ENCODE measurements around the gene USPL1. TPM values are rescaled to one million over a fixed set of nuclear protein-coding genes. Genes with fewer than 3 reads are reported as not detected.

USPL1 gene
- total RNA-seq, 4 donors from 2014 or later, result 14.4 to 28.4 (median 21.8) TPM

DNA sequence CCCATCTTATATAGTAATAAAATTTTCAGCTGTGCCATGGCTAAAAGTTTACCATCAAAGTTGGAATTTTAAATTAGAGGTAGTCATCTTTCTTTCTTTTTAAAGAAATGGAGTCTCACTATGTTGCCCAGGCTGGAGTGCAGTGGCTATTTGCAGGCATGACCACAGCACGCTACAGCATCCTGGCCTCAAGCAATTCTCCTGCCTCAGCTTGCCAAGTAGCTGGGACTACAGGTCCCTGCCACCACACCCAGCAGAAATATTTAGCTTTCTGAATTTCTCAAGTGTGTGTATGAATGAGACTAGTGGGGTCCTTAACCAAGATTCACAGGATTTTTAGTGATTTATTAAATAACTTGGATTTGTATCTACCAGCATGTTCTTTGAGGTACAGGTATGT is 30.5 kb upstream of the USPL1 start:
- Histone ChIP-seq H3K4me3 (no peak overlapping the region), H3K27ac (no peak overlapping the region), H3K4me1 (peaks cover 3% of the 10 kb centered on the region), H3K36me3 (no peaks in the 10 kb centered on the region), H3K9me3 (no peaks in the 10 kb centered on the region), H3K27me3 (no peaks in the 10 kb centered on the region)
- no peak for TF ChIP-seq POLR2A (IDR thresholded peaks at IDR 0.05)
- no peak for TF ChIP-seq CTCF (IDR thresholded peaks at IDR 0.05)
- no peak for TF ChIP-seq EP300 (IDR thresholded peaks at IDR 0.05)
- no peak for TF ChIP-seq POLR2AphosphoS5 (IDR thresholded peaks at IDR 0.05)
- 50% methylated on average over 1 of the region's 1 CpG for WGBS
- DNase-seq (ENCODE audit: low spot score in 2 of 2), result no peak

DNA sequence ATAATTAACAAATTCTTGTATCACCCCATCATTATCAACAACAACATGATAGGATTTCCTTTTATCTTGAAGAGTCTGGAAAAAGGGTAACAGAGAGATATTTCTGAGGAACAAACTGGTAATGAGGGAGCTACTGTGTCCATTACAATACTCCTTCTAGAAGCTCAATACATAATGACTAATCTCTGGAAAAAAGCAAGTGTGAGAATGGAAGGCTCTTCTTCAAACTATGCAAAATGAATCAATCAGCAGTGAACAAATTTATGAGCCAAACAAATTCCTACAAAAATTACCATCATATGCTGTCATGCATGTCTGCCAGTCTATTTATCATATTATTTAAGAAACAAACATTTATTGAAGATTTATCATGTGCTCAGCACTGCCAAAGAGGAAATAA is 30.0 kb upstream of the USPL1 start:
- no peak for DNase-seq (ENCODE audit: low spot score in 2 of 2)
- Histone ChIP-seq H3K36me3 (no peaks in the 10 kb centered on the region), H3K27me3 (no peaks in the 10 kb centered on the region), H3K27ac (no peak overlapping the region), H3K4me1 (peaks cover 3% of the 10 kb centered on the region), H3K4me3 (no peak overlapping the region), H3K9me3 (no peaks in the 10 kb centered on the region)
- TF ChIP-seq POLR2AphosphoS5 (IDR thresholded peaks at IDR 0.05), result no peak
- TF ChIP-seq CTCF (IDR thresholded peaks at IDR 0.05), result no peak
- no peak for TF ChIP-seq EP300 (IDR thresholded peaks at IDR 0.05)
- no peak for TF ChIP-seq POLR2A (IDR thresholded peaks at IDR 0.05)

DNA sequence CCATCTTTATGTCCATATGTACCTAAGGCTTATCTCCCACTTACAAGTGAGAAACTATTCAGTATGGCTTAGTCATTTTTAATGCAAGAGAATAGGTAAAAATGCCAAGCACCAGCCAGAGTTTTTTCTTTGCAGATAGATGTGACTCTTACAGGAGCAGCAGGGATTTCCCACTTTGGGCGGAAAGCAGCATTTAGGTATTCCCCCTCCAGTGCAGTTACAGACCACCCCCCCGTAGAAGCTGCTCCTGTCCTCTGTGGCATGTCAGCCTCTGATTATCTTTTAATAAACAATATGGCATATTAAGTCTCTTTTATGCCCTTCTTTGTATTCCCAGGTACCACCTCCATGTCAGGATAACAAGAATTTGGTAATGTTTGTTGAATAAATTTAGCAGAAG is 24.7 kb upstream of the USPL1 start:
- 79% methylated on average over 2 of the region's 2 CpGs for WGBS
- TF ChIP-seq POLR2AphosphoS5 (IDR thresholded peaks at IDR 0.05) (no peak), POLR2A (IDR thresholded peaks at IDR 0.05) (no peak), CTCF (IDR thresholded peaks at IDR 0.05) (no peak), EP300 (IDR thresholded peaks at IDR 0.05) (no peak)
- H3K4me1 ChIP-seq, result no peaks in the 10 kb centered on the region
- no peaks in the 10 kb centered on the region for H3K9me3 ChIP-seq
- DNase-seq (ENCODE audit: low spot score in 2 of 2), result no peak
- no peaks in the 10 kb centered on the region for H3K36me3 ChIP-seq
- H3K27me3 ChIP-seq, result no peaks in the 10 kb centered on the region
- no peak overlapping the region for H3K4me3 ChIP-seq
- no peak overlapping the region for H3K27ac ChIP-seq

GRCh38 chr13:30600496-30600895 is 17.2 kb upstream of the USPL1 start:
- no peaks in the 10 kb centered on the region for H3K4me1 ChIP-seq
- TF ChIP-seq POLR2A (IDR thresholded peaks at IDR 0.05) (no peak), EP300 (IDR thresholded peaks at IDR 0.05) (no peak), CTCF (IDR thresholded peaks at IDR 0.05) (no peak), POLR2AphosphoS5 (IDR thresholded peaks at IDR 0.05) (no peak)
- no peak overlapping the region for H3K27ac ChIP-seq
- 93% methylated on average over 3 of the region's 3 CpGs for WGBS
- H3K27me3 ChIP-seq, result no peaks in the 10 kb centered on the region
- no peaks in the 10 kb centered on the region for H3K36me3 ChIP-seq
- no peaks in the 10 kb centered on the region for H3K9me3 ChIP-seq
- H3K4me3 ChIP-seq, result no peak overlapping the region
- no peak for DNase-seq (ENCODE audit: low spot score in 2 of 2)

GRCh38 chr13:30601836-30602235 is 15.9 kb upstream of the USPL1 start:
- Histone ChIP-seq H3K4me3 (no peak overlapping the region), H3K27me3 (no peaks in the 10 kb centered on the region), H3K27ac (no peak overlapping the region), H3K9me3 (no peaks in the 10 kb centered on the region), H3K4me1 (no peaks in the 10 kb centered on the region), H3K36me3 (no peaks in the 10 kb centered on the region)
- WGBS, result 85% methylated on average over 8 of the region's 8 CpGs
- TF ChIP-seq EP300 (IDR thresholded peaks at IDR 0.05), result no peak
- TF ChIP-seq POLR2AphosphoS5 (IDR thresholded peaks at IDR 0.05), result no peak
- TF ChIP-seq POLR2A (IDR thresholded peaks at IDR 0.05), result no peak
- TF ChIP-seq CTCF (IDR thresholded peaks at IDR 0.05), result no peak
- DNase-seq (ENCODE audit: low spot score in 2 of 2), result no peak
